Amniotic stem cell (primary cell): ENCODE data around the gene CNKSR3.

Experiments
- DNase-seq: peaks from one replicate; lab custom pipeline; 2025; lab: John Stamatoyannopoulos, UW

Gene CNKSR3

DNA sequence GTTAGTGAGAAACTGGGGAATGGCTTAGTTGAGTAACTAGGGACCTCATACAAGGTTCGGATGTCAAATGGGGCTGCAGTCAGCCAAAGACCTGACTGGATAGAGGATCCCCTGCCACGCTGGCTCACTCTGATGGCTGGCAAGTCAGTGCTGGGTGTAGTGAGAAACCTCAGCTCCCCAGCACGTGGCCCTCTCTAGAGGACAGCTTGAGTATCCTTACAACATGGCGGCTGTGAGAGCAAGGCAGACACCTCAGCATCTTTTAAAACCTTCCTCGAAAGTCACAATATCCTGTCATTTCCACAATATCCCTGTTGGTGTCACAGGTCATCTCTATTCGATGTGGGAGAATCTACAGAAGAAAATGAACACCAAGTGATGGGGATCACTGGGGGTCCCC is 127.2 kb downstream of the CNKSR3 start:
- DNase-seq = no peak

DNA sequence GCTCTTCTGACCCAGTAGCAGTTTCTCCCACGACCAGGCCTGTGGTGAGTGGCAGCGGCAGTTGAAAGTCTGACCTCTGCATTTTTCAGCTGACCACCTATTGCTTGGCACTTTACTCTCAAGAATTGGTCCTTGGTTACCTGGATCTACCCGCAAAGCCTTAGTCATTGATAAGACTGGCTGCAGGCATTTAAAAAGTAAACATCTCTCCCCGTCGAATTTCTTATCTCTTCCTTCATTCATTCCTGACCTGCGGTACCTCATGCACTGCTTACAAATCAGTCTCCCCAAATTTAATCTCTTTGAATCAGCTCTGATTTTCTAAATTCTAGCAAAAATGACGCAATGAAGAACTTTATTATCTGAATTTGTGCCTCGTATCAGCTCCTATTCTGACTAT is 127.7 kb downstream of the CNKSR3 start:
- DNase-seq = no peak

DNA sequence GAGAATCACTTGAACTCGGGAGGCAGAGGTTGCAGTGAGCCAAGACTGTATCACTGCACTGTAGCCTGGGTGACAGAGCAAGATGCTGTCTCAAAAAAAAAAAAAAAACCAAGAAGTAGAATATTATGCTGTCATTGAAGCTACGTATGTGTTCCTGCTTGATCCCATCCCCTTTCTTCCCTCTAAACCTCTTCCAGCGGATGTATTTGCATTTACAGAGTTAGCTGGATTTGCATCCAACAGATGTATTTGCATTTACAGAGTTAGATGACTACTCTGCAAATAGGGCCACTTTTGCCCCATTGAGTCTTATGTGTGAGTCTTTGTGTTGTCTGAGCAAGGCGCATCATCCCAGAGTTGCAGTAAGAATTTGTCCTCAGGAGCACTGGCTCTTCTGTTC is 128.9 kb downstream of the CNKSR3 start:
- no peak for DNase-seq

DNA sequence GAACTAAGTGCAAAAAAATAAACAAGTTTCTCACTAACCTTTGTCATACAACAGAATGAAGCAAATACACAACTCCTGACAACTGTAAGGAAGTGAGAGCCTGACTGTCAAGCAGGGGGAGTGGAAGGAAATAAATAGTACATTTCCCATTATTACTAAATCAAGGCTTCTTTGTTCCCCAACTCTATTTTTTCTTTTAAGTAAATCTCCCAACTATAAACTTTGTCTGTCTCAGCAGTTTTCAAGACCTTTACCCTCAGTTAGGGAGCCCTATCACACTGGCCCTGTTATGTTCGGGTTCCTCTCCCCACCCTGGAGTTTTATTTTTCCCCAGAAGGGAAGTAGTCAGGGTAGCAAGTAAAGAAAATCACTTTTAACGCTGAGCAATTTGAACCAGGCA is 129.7 kb downstream of the CNKSR3 start:
- no peak for DNase-seq

DNA sequence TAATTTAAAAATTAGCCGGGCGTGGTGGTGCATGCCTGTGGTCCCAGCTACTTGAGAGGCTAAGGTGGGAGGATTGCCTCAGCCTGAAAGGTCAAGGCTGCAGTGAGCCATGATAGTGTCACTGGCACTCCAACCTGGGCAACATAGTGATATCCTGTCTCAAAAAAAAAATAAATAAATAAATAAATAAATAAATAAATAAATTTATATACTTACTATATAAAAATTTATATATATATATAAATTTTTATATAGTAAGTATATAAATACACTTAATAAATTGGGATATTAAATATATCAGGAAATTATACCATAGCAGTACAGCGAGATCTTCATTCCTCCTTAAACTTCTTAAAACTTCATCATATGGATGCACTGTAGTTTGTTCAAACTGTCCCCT is 130.9 kb downstream of the CNKSR3 start:
- DNase-seq = no peak

DNA sequence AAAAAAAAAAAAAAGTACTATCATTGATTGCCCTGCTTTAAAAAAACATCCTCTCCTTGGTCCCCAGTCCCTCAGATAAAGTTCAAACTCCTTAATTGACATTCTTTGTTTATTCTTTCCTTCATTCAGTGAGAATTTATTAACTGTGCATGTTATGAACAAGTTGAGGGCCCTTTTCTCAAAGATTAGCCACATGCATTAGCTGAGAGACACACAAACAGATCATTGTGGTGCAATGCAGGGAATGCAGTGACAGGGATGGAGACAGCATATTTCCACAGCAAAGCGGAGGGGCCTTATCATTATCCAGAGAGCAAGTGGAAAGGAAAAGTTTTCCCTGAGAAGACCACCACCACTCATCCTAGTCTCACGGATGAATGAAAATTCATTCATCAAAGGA is 132.0 kb downstream of the CNKSR3 start:
- DNase-seq = no peak

DNA sequence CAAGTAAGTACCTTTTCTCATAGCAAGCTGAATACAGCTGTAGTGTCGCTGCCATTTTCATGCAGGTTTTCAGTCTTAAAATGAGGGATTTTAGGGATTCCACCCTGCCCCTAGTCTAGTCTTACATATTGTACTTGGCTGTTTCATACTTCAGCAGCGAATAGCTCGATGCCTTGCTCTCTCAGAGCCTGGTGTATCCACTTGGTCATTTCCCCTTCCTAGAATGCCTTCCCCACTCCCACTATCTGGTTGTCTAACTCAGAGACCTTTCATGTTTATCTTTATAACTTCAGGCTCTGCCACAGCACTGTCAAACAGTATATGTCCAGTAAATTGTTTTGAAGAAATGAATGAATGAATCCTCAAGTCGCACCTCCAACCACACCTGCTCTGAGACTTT is 132.8 kb downstream of the CNKSR3 start:
- no peak for DNase-seq

DNA sequence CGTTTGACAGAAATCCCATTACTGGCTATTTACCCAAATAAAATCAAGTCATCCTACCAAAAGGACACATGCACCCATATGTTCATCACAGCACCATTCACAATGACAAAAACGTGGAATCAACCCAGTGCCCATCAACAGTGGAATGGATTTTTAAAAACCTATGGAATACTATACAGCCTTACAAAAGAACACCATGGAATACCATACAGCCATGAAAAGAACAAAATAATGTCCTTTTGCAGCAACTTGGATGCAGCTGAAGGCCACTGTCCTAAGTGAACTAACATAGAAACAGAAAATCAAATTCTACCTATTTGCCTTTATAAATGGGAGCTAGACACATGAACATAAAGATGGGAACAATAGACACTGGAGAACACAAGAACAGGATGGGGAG is 136.5 kb downstream of the CNKSR3 start:
- DNase-seq = no peak

DNA sequence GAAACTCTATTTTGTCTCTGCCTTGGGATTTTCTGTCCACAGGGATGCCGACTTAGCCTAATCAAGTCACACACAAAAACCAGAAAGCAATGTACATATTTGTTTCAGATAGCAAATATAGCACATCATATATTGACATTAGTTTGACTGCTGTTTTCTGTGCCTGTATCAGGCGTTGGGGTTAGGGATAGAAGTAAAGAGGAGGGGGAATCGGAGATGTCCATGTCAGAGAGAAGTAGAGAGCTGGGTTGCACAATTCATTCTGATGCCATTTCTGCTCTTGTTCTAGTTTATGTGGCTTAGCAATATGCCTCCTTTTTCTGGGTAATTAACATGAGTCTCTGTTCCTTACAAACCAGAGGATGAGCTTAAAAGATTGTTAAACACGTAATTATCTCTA is 139.2 kb downstream of the CNKSR3 start:
- no peak for DNase-seq

DNA sequence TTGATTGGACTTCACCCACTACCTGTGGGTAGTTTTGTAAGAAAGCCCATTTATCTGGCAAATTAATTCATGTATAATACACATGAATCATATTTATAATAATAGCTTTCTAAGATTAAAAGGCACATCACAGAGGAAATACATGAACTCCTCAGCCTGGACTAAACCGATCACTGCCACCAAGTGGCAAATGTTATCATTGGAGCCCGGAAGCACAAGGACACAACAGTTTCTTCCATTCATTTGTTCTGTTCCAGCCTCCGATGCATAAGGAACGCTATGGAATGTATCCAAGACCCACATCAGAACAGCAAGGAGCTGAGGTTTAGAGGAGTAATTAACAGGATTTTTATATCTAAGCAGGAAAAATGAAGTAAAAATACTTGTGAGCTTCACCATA is 139.9 kb downstream of the CNKSR3 start:
- no peak for DNase-seq

DNA sequence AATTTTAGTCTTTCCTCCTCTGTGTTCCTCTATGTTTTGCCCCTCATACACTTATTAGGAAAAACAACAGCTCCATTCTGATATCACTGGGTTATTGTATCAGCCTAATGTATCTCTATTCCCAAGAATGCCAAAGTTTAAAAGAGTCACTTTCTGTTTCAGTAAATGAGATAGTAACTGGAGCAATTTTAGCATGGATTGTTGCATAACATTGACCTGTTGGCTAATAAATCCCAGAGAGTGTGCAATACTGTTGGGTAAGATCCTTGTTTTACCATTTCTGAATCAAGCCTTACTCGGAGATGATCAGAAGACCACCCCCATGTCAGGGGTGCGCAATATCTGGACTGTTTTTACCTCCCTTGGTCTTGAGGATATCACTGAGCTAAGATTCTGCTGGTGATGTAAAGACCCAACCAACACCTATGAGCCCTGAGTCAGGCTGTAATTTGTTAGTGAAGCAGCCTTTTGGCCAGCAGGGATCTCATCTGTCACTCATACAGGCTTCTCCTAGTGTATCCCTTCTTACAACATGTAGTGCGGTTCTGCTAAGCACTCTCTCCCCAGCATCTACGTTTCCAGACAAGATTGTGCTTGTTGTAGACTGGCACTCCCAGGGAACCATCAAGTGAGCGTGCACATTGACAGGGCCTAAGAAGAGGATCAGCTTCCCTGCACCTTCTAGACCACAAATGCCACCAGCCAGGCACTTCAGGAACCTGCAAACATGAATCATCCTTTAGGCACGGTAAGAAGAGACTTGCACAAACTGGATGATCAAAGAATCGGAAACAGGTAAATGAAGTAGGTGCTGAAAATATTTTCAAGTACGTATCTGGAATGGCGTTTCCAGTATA is 142.4 kb downstream of the CNKSR3 start:
- no peak for DNase-seq

DNA sequence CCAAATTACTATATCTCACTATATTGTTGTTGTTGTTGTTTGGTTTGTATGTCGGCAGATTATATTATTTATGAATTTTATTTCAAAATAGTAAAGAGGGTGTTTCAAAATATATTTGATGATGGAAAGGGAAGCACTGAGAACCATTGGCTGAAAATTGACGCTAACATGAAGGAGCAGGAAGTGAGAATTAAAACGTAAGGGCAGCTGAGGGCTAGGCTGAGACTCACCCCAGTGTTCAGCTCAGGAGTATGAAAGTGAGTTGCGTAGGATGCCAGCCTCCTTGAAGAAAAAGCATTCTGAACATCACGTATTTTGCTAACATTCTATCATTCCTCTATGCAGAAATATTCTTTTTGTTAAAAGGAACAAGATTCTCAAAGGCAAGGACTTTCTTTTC is 143.1 kb downstream of the CNKSR3 start:
- no peak for DNase-seq

DNA sequence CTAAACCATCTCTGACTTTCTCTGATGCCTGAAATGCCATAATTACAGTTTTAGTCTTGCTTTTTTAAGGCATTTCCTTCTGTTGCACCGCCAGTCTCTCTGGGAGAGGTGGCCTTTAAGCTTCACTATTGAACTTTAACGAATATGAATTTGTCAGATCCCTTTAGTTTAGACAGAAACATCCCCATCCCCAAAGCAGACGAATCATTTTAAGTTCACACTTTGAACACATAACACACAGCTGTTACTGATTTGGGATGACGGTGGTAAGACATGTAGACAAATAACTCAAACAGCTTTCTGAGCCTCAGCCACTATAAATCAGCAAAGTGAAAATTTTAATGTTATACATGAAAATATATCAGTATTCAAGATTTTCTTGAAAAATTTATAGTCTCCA is 146.7 kb downstream of the CNKSR3 start:
- DNase-seq = no peak

DNA sequence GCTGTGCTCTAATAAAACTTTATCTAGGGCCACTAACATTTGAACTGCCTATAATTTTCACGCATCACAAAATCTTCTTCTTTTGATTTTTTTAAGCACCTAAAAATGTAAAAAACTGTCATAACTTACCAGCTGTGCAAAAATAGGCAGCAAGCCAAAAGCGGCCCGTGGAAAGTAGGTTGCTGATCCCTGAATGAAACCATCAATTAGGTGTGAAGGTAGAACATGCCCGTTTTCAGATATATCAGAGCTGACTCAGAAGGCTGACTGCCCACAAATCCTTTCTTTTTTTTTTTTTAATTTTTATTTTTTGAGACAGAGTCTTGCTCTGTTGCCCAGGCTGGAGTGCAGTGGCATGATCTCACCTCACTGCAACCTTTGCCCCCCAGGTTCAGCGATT is 149.0 kb downstream of the CNKSR3 start:
- DNase-seq = no peak

DNA sequence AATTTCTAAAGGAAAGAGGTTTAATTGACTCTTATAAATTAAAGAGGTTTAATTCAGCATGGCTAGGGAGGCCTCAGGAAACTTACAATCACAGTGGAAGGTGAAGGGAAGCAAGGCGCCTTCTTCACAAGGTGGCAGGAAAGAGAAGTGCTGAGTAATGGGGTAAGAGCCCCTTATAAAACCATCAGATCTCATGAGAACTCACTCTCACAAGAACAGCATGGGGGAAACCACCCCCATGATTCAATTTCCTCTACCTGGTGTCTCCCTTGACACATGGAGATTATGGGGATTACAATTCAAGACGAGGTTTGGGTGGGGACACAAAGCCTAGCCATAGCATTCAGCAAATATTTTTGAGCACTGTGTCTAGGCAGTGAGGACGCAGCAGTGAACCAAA is 150.0 kb downstream of the CNKSR3 start:
- no peak for DNase-seq

DNA sequence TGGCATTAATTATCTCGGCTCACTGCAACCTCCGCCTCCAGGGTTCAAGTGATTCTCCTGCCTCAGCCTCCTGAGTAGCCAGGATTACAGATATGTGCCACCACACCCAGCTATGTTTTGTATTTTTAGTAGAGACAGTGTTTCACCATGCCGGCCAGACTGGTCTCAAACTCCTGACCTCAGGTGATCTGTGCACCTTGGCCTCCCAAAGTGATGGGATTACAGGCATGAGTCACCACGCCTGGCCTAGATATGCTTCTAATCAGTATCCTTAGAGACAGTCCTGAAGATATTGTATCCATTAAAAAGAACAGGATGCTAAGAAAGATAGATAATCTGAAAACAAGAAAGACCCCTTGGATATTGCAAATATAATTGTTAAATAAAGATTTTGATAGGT is 150.8 kb downstream of the CNKSR3 start:
- no peak for DNase-seq

DNA sequence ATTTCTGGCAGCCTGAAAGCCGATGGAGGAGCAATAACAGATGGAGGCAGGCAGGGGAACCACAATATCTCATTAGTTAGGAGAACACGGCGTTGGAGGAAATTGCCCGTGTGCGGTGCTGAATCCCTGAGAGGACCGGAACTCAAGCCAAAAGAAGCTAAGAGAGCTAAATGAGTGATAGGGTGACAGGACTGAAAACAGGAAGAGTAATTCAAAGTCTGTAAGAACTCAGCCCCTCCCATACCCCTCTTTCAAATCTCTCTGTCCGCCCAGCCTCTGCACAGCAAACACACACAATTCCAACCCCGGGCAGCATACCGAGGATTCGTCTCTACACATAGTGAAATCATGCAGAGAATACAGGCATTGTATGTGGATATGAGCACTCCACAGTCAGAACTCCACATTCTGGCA is 151.3 kb downstream of the CNKSR3 start:
- no peak for DNase-seq

DNA sequence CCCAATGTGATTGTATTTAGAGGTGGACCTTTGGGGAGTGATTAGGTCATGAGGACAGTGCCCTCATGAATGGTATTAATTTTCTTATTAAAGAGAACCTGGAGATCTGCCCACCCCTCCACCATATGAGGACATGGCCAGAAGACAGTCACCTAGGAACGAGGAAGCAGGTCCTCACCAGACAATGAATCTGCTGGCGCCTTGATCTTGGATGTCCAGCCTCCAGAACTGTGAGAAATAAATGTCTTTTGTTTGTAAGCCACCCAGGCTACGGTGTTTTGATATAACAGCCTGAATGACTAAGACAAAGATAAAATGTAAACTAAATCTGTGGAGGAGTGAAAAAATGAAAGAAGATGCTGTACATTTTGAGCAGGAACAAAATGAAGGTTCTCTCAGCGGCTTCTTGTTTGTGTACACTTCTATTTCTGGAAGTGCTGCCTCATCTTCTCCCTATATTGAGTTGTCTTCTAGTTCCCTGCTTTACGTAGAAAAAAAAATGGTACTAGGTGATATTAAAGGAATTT is 152.4 kb downstream of the CNKSR3 start:
- DNase-seq = no peak

DNA sequence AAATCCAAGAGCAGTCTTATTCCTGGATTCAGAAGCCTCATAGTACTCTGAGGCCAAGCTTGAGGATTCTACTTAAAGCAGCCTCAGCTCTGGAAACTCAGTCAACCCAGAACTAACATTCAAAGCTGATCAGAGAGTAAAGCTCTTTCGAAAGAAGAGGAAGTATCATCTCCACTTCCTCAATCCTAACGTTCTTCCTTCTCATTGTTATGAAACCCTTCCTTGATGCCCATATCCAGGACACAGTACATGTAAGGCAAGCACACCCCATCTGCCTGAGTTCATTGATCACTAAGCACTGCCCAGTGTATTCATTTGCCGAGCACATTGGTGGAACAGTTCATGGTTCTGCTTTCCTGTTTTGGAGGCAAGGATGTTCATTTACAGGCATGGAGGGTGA is 153.8 kb downstream of the CNKSR3 start, which contains the start of gene IPCEF1:
Gene IPCEF1 (minus strand): TSS at position 114 of the 400 bp plus-strand sequence. CDS start 90,856 bp downstream, outside the sequence.
- DNase-seq = no peak

DNA sequence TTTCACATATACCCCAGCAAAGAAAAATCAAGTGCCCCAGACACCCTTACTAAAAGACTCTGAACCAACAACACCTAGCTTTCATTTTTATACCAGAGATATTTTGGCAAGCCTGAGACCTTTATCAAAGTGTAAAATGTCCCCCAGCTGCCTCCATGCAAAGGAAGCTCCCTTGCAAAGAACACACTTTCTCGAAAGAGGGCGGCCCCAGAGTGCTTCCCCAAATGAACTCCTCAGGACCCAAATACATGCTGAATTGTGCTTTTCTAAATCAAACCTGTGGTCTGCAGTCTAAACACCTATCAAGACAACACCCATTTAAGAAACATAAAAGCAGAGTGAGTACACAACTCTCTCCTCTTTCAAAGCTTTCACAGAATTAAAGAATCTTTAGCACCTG is 154.4 kb downstream of the CNKSR3 start:
- no peak for DNase-seq

DNA sequence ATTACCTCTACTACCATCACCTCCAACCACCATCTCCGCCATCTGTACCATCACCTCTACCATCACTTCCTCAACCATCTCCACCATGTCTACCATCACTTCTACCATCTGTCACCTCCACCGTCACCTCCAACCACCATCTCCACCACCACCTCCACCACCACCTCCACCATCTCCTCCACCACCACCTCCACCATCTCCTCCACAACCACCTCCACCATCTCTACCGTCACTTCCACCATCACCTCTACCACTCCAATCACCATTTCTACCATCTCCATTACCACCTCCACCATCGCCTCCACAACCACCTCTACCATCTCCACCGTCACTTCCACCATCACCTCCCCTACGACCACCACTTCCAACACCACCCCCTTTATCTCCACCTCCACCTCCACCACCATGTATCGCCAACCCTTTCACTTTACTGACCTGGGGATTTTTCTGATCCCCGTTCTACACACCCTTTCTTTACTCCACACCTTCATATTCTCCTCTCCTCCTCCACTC is 156.2 kb downstream of the CNKSR3 start:
- no peak for DNase-seq

DNA sequence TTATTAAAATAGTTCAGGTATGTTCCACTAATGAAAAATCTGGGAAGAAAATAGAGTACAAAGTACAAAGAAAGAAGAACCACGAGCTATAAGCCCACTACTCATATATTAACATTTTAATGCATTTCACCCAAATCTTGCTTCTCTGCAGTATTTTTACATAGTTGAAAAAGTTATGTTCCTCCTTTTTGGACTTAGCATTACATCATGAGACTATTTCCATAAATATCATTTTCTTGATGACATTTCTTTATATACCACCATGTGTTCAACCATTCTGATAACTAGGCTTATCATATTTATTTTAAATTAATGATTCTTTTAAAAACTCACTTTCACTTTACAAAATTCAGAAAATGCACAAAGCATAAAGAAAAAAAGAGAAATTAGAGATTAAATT is 156.9 kb downstream of the CNKSR3 start:
- DNase-seq = no peak

DNA sequence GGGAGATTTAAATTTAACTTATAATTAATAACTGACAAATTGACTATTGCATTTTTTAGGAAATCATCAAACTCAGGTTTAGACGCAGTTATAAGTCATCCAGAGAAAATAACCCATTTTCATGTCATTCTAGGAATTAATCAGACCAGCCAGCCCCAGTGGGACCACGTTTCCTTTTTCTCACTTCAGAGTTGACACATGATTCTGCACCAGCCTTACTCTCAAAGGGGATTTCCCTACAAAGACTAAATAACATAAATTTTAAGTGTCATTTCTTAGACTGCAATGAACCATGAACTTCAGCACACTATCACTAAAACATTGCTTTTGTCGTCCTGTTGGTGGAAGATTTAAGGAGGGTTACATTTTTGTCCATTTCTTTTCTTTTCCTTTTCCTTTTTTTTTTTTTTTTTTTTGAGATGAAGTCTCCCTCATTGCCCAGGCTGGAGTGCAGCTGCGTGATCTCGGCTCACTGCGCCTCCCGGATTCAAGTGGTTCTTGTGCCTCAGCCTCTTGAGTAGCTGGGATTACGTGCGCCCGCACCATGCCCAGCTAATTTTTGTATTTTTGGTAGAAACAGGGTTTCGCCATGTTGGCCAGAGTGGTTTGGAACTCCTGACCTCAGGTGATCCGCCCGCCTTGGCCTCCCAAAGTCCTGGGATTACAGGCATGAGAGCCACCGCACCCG is 157.4 kb downstream of the CNKSR3 start:
- no peak for DNase-seq
